ENCODE results near the gene GLIS1.

DNA sequence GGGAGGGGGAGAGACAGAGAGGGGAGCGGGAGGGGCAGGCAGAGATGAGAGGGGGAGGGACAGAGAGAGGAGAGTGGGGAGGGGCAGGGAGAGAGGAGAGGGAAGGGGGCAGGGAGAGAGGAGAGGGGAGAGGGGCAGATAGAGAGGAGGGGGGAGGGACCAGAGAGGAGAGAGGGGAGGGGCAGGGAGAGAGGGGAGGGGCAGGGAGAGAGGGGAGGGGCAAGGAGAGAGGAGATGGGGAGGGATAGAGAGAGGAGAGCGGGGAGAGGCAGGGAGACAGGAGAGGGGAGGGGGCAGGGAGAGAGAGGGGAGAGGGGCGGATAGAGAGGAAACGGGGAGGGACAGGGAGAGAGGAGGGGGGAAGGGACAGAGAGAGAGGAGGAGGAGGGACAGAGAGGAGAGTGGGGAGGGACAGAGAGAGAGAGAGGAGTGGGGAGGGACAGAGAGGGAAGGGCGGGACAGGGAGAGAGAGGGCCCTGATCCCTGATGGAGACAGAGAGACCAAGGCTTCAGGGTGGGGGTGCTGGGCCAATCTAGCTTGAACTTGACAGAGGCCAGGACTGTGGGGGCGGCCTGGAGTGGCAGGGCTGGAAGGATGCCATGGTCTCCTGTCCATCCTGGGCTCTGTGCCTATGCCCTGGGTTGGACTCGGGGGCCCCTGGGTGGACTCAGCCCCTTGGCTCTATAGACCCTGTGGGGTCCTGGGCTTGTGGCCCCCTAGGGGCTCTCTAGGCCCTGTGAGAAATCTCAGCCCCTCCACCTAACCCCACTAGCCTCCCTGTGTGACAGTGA, 236.1 kb downstream of the GLIS1 start:
- TF ChIP-seq, protein P1, sequence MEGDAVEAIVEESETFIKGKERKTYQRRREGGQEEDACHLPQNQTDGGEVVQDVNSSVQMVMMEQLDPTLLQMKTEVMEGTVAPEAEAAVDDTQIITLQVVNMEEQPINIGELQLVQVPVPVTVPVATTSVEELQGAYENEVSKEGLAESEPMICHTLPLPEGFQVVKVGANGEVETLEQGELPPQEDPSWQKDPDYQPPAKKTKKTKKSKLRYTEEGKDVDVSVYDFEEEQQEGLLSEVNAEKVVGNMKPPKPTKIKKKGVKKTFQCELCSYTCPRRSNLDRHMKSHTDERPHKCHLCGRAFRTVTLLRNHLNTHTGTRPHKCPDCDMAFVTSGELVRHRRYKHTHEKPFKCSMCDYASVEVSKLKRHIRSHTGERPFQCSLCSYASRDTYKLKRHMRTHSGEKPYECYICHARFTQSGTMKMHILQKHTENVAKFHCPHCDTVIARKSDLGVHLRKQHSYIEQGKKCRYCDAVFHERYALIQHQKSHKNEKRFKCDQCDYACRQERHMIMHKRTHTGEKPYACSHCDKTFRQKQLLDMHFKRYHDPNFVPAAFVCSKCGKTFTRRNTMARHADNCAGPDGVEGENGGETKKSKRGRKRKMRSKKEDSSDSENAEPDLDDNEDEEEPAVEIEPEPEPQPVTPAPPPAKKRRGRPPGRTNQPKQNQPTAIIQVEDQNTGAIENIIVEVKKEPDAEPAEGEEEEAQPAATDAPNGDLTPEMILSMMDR (IDR thresholded peaks at IDR 0.05; ENCODE audit: low read length), result no peak
- TF ChIP-seq EZH2 (optimal IDR thresholded peaks at IDR 0.05; ENCODE audit: low read depth, low read length), result no peak
